HEK293 (cell line): ENCODE results near the gene PLD3.

Source experiments
- CTCF ChIA-PET: fragments of 350-600 bp; formaldehyde crosslinking; extraction: SDS; loops from one replicate; lab custom pipeline; 2021; ENCODE audit warnings: antibody characterized with exemption; lab: Yijun Ruan, JAX
- POLR2A ChIA-PET: fragments of 300-600 bp; formaldehyde crosslinking; extraction: SDS; loops from one replicate; lab custom pipeline; 2020; ENCODE audit warnings: antibody characterized with exemption, inconsistent platforms; lab: Yijun Ruan, JAX
- H3K27ac ChIP-seq: fragments of 200-500 bp; sonication (Bioruptor generic); 2 replicates; pipeline ENCODE4 v1.5.1; 2014; ENCODE audit warnings: low read depth, low read length, control low read depth, inconsistent platforms; ENCODE audit errors: extremely low read depth
- H3K36me3 ChIP-seq, 2 experiments: fragments of 200-500 bp in 1 of 2; sonication (Bioruptor generic) in 1 of 2; 1 replicate in 1 of 2; 2 replicates in 1 of 2; pipeline ENCODE4 v1.5.1; 2014 to 2017; ENCODE audit warnings: inconsistent platforms in 2 of 2, low read length in 2 of 2; ENCODE audit not compliant: control insufficient read depth in 2 of 2, insufficient read depth in 1 of 2
- H3K4me1 ChIP-seq: fragments of 200-500 bp; sonication (Bioruptor generic); 2 replicates; pipeline ENCODE4 v1.5.1; 2014; ENCODE audit warnings: mild to moderate bottlenecking, low read length, inconsistent platforms; ENCODE audit not compliant: control insufficient read depth, insufficient read depth
- H3K4me3 ChIP-seq: 2 replicates; pipeline ENCODE4 v1.5.1; 2011; ENCODE audit warnings: low read depth, mild to moderate bottlenecking, control low read depth, low read length, moderate library complexity
- H3K9me3 ChIP-seq: fragments of 200-500 bp; sonication (Bioruptor generic); 2 replicates; pipeline ENCODE4 v1.5.1; 2014; ENCODE audit warnings: low read depth, low read length, inconsistent platforms; ENCODE audit not compliant: control insufficient read depth, insufficient read depth
- GLI2 ChIP-seq: fragments of 450-650 bp; formaldehyde crosslinking; IDR thresholded peaks from 2 replicates; pipeline ENCODE4; 2017; ENCODE audit warnings: missing biosample characterization, missing genetic modification characterization, low read depth, borderline replicate concordance
- SP2 ChIP-seq: fragments of 450-650 bp; formaldehyde crosslinking; IDR thresholded peaks from 2 replicates; pipeline ENCODE4 v1.5.1; 2016; ENCODE audit warnings: missing biosample characterization, missing genetic modification characterization
- ZFHX2 ChIP-seq: fragments of 450-650 bp; formaldehyde crosslinking; conservative IDR thresholded peaks from 2 replicates; pipeline ENCODE4 v1.5.1; 2016; ENCODE audit warnings: missing biosample characterization, missing genetic modification characterization
- ZNF121 ChIP-seq: fragments of 450-650 bp; formaldehyde crosslinking; IDR thresholded peaks from 2 replicates; pipeline ENCODE4 v1.5.1; 2016; ENCODE audit warnings: missing biosample characterization, missing genetic modification characterization
- ZNF155 ChIP-seq: fragments of 450-650 bp; formaldehyde crosslinking; IDR thresholded peaks from 2 replicates; pipeline ENCODE4 v1.5.1; 2016; ENCODE audit warnings: missing biosample characterization, missing genetic modification characterization
- ZNF23 ChIP-seq: fragments of 450-650 bp; formaldehyde crosslinking; IDR thresholded peaks from 2 replicates; pipeline ENCODE4 v1.5.1; 2016; ENCODE audit warnings: missing biosample characterization, missing genetic modification characterization, borderline replicate concordance
- ZNF248 ChIP-seq: fragments of 450-650 bp; formaldehyde crosslinking; IDR thresholded peaks from 2 replicates; pipeline ENCODE4 v1.5.1; 2017; ENCODE audit warnings: missing biosample characterization, missing genetic modification characterization
- ZNF311 ChIP-seq: fragments of 450-650 bp; formaldehyde crosslinking; IDR thresholded peaks from 2 replicates; pipeline ENCODE4 v1.5.1; 2017; ENCODE audit warnings: missing biosample characterization, missing genetic modification characterization, borderline replicate concordance
- ZNF335 ChIP-seq: fragments of 450-650 bp; formaldehyde crosslinking; conservative IDR thresholded peaks from 2 replicates; pipeline ENCODE4 v1.5.1; 2016; ENCODE audit warnings: missing biosample characterization, missing genetic modification characterization
- ZNF623 ChIP-seq: fragments of 450-650 bp; formaldehyde crosslinking; IDR thresholded peaks from 2 replicates; pipeline ENCODE4 v1.5.1; 2016; ENCODE audit warnings: missing biosample characterization, missing genetic modification characterization
- TF ChIP-seq, protein P1 (sequence below): fragments of 450-650 bp; formaldehyde crosslinking; IDR thresholded peaks from 2 replicates; pipeline ENCODE4 v1.5.1; 2017; ENCODE audit warnings: missing biosample characterization, missing genetic modification characterization
- TF ChIP-seq, protein P2 (sequence below): fragments of 450-650 bp; formaldehyde crosslinking; IDR thresholded peaks from 2 replicates; pipeline ENCODE4 v1.5.1; 2016; ENCODE audit warnings: missing biosample characterization, missing genetic modification characterization
- TF ChIP-seq, protein P3 (sequence below): fragments of 450-650 bp; formaldehyde crosslinking; conservative IDR thresholded peaks from 2 replicates; pipeline ENCODE4 v1.5.1; 2016; ENCODE audit warnings: low read depth, missing biosample characterization, missing genetic modification characterization
- TF ChIP-seq, protein P4 (sequence below): fragments of 450-650 bp; formaldehyde crosslinking; IDR thresholded peaks from 2 replicates; pipeline ENCODE4 v1.5.1; 2016; ENCODE audit warnings: missing biosample characterization, missing genetic modification characterization
- TF ChIP-seq, protein P5 (sequence below): fragments of 450-650 bp; formaldehyde crosslinking; IDR thresholded peaks from 2 replicates; pipeline ENCODE4 v1.5.1; 2016; ENCODE audit warnings: missing biosample characterization, missing genetic modification characterization
- TF ChIP-seq, protein P6 (sequence below): fragments of 450-650 bp; formaldehyde crosslinking; IDR thresholded peaks from 2 replicates; pipeline ENCODE4 v1.5.1; 2017; ENCODE audit warnings: missing biosample characterization, missing genetic modification characterization
- TF ChIP-seq, protein P7 (sequence below): fragments of 450-650 bp; formaldehyde crosslinking; IDR thresholded peaks from 2 replicates; pipeline ENCODE4 v1.5.1; 2016; ENCODE audit warnings: missing biosample characterization, missing genetic modification characterization, low read depth

PLD3 gene

DNA sequence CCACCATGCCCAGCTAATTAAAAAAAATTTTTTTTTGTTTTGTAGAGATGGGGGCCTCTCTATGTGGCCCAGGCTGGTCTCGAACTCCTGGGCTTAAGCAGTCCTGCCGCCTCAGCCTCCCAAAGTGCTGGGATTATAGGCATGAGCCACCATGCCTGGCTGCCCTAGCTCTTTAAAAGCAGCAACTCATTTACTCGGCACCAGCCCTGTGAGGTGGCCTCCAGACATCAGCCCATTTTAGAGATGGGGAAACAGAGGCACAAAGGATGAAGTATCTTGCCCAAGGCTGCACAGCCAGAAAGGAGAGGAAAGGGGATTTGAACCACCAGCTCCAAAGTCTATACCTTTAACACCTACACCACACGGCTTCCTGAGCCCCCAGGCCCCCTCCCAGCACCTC is 64.4 kb downstream of the PLD3 start:
- H3K9me3 ChIP-seq: no peaks in the 10 kb centered on the region
- ChIA-PET CTCF (interaction anchor here (0.6 to 4.4 kb wide), 9 partner anchors 8 to 222 kb away, joined by 3 to 37 read pairs (median 3); partner anchors contain the start of gene SERTAD1), POLR2A (interaction anchor here (0.6 to 5.5 kb wide), 7 partner anchors 8 to 137 kb away, joined by 3 to 38 read pairs (median 4); partner anchors contain the start of genes BLVRB, C19orf47, PLD3 and SERTAD1)
- peaks cover 8% of the 10 kb centered on the region; the same call in 1 of the 2 replicates for H3K4me1 ChIP-seq
- H3K4me3 ChIP-seq: no peak overlapping the region
- no peak overlapping the region for H3K27ac ChIP-seq
- no peak for TF ChIP-seq ZNF623 (tag by site-specific recombination)
- TF ChIP-seq, protein P1, sequence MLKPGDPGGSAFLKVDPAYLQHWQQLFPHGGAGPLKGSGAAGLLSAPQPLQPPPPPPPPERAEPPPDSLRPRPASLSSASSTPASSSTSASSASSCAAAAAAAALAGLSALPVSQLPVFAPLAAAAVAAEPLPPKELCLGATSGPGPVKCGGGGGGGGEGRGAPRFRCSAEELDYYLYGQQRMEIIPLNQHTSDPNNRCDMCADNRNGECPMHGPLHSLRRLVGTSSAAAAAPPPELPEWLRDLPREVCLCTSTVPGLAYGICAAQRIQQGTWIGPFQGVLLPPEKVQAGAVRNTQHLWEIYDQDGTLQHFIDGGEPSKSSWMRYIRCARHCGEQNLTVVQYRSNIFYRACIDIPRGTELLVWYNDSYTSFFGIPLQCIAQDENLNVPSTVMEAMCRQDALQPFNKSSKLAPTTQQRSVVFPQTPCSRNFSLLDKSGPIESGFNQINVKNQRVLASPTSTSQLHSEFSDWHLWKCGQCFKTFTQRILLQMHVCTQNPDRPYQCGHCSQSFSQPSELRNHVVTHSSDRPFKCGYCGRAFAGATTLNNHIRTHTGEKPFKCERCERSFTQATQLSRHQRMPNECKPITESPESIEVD: no peak
- TF ChIP-seq, protein P2, sequence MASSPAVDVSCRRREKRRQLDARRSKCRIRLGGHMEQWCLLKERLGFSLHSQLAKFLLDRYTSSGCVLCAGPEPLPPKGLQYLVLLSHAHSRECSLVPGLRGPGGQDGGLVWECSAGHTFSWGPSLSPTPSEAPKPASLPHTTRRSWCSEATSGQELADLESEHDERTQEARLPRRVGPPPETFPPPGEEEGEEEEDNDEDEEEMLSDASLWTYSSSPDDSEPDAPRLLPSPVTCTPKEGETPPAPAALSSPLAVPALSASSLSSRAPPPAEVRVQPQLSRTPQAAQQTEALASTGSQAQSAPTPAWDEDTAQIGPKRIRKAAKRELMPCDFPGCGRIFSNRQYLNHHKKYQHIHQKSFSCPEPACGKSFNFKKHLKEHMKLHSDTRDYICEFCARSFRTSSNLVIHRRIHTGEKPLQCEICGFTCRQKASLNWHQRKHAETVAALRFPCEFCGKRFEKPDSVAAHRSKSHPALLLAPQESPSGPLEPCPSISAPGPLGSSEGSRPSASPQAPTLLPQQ (tag by site-specific recombination): no peak
- TF ChIP-seq, protein P3, sequence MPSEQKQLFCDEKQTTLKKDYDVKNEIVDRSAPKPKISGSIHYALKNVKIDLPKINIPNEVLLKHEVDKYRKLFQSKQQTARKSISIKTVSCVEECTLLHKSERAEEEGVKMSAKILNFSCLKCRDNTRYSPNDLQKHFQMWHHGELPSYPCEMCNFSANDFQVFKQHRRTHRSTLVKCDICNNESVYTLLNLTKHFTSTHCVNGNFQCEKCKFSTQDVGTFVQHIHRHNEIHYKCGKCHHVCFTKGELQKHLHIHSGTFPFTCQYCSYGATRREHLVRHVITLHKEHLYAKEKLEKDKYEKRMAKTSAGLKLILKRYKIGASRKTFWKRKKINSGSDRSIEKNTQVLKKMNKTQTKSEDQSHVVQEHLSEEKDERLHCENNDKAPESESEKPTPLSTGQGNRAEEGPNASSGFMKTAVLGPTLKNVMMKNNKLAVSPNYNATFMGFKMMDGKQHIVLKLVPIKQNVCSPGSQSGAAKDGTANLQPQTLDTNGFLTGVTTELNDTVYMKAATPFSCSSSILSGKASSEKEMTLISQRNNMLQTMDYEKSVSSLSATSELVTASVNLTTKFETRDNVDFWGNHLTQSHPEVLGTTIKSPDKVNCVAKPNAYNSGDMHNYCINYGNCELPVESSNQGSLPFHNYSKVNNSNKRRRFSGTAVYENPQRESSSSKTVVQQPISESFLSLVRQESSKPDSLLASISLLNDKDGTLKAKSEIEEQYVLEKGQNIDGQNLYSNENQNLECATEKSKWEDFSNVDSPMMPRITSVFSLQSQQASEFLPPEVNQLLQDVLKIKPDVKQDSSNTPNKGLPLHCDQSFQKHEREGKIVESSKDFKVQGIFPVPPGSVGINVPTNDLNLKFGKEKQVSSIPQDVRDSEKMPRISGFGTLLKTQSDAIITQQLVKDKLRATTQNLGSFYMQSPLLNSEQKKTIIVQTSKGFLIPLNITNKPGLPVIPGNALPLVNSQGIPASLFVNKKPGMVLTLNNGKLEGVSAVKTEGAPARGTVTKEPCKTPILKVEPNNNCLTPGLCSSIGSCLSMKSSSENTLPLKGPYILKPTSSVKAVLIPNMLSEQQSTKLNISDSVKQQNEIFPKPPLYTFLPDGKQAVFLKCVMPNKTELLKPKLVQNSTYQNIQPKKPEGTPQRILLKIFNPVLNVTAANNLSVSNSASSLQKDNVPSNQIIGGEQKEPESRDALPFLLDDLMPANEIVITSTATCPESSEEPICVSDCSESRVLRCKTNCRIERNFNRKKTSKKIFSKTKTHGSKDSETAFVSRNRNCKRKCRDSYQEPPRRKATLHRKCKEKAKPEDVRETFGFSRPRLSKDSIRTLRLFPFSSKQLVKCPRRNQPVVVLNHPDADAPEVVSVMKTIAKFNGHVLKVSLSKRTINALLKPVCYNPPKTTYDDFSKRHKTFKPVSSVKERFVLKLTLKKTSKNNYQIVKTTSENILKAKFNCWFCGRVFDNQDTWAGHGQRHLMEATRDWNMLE: no peak
- TF ChIP-seq, protein P4, sequence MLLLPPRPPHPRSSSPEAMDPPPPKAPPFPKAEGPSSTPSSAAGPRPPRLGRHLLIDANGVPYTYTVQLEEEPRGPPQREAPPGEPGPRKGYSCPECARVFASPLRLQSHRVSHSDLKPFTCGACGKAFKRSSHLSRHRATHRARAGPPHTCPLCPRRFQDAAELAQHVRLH (tag by site-specific recombination): 0 out of 2 replicates have a peak, but pooled peaks have one; percentile 19
- peak; percentile 55; the same call in 1 of the 2 replicates for TF ChIP-seq ZNF121
- no peaks in the 10 kb centered on the region for H3K36me3 ChIP-seq

DNA sequence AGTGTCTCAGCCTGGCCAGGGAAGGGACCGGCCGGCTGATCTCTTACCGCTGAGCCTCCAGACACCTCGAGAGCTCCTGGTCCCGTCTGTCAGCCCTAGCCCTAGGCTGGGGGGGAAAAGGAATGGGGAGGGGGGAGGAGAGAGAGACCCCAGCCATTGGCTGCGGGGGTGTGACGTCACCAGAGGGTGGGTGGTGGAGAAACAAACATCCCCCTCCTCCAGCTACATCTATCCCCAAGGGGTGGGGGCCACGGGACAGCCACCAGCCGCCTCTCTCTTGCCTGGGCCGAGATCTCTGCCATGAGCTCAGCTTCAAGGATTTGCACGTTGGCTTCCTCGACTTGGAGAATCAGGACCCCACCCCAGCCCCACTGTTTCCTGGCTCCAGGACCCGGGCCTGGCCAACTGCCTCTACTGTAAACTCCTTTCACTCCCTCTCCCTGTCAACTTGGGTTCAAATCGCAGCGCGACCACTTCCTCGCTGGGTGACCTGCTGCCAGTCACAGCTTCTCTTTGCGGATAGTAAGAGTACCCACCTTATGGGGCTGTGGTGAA is 64.9 kb downstream of the PLD3 start, which contains the start of gene PRX:
Gene PRX, minus strand, starts transcription at position 88 of the 555 bp plus-strand sequence. CDS start 5,446 bp downstream, outside the sequence.
- TF ChIP-seq ZNF23 (tag by site-specific recombination) (no peak), ZNF155 (no peak), GLI2 (tag by site-specific recombination) (no peak), SP2 (tag by site-specific recombination) (no peak), ZNF248 (tag by site-specific recombination) (no peak), ZFHX2 (tag by site-specific recombination) (peak; percentile 50), ZNF335 (tag by site-specific recombination) (0 out of 2 replicates have a peak, but pooled peaks have one; percentile 20), ZNF311 (no peak)
- TF ChIP-seq, protein P5, sequence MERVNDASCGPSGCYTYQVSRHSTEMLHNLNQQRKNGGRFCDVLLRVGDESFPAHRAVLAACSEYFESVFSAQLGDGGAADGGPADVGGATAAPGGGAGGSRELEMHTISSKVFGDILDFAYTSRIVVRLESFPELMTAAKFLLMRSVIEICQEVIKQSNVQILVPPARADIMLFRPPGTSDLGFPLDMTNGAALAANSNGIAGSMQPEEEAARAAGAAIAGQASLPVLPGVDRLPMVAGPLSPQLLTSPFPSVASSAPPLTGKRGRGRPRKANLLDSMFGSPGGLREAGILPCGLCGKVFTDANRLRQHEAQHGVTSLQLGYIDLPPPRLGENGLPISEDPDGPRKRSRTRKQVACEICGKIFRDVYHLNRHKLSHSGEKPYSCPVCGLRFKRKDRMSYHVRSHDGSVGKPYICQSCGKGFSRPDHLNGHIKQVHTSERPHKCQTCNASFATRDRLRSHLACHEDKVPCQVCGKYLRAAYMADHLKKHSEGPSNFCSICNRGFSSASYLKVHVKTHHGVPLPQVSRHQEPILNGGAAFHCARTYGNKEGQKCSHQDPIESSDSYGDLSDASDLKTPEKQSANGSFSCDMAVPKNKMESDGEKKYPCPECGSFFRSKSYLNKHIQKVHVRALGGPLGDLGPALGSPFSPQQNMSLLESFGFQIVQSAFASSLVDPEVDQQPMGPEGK (tag by site-specific recombination): peak; percentile 39; the same call in 1 of the 2 replicates
- TF ChIP-seq, protein P6, sequence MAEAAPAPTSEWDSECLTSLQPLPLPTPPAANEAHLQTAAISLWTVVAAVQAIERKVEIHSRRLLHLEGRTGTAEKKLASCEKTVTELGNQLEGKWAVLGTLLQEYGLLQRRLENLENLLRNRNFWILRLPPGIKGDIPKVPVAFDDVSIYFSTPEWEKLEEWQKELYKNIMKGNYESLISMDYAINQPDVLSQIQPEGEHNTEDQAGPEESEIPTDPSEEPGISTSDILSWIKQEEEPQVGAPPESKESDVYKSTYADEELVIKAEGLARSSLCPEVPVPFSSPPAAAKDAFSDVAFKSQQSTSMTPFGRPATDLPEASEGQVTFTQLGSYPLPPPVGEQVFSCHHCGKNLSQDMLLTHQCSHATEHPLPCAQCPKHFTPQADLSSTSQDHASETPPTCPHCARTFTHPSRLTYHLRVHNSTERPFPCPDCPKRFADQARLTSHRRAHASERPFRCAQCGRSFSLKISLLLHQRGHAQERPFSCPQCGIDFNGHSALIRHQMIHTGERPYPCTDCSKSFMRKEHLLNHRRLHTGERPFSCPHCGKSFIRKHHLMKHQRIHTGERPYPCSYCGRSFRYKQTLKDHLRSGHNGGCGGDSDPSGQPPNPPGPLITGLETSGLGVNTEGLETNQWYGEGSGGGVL (tag by site-specific recombination): peak; percentile 49; the same call in 1 of the 2 replicates
- TF ChIP-seq, protein P7, sequence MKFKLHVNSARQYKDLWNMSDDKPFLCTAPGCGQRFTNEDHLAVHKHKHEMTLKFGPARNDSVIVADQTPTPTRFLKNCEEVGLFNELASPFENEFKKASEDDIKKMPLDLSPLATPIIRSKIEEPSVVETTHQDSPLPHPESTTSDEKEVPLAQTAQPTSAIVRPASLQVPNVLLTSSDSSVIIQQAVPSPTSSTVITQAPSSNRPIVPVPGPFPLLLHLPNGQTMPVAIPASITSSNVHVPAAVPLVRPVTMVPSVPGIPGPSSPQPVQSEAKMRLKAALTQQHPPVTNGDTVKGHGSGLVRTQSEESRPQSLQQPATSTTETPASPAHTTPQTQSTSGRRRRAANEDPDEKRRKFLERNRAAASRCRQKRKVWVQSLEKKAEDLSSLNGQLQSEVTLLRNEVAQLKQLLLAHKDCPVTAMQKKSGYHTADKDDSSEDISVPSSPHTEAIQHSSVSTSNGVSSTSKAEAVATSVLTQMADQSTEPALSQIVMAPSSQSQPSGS (tag by site-specific recombination): peak; percentile 52; the same call in 1 of the 2 replicates
- TF ChIP-seq, all 188 proteins: peak for 5
- ChIA-PET CTCF (interaction anchor here (0.6 to 2.0 kb wide), 6 partner anchors 11 to 203 kb away, joined by 3 to 9 read pairs (median 4); partner anchors contain the start of gene SERTAD1), POLR2A (interaction anchor here (1.3 to 5.5 kb wide), 5 partner anchors 7 to 65 kb away, joined by 3 to 38 read pairs (median 8); partner anchors contain the start of genes BLVRB, C19orf47, PLD3 and SERTAD1)
- Histone ChIP-seq H3K4me1 (peaks cover 8% of the 10 kb centered on the region; the same call in 1 of the 2 replicates), H3K4me3 (no peak within 1 kb of the TSS), H3K9me3 (no peaks in the 10 kb centered on the region), H3K36me3 (no peaks in the 10 kb centered on the region), H3K27ac (peak within 1 kb of the TSS; percentile 30; the same call in 1 of the 2 replicates)
